Measurements from ENCODE around the gene MMD2.

The MMD2 gene

GRCh38 chr7:4873071-4873944 lies 85.7 kb downstream of the MMD2 start:
- no peaks in the 10 kb centered on the region for H3K4me1 ChIP-seq (ENCODE audit: control insufficient read depth, insufficient read depth, low read length)
- H3K9ac ChIP-seq (ENCODE audit: low read length): no peak overlapping the region
- no peak overlapping the region for H3K4me3 ChIP-seq (ENCODE audit: low read length)
- H3K27me3 ChIP-seq (ENCODE audit: control insufficient read depth, insufficient read depth, low read length): no peaks in the 10 kb centered on the region
- H3K36me3 ChIP-seq (ENCODE audit: control insufficient read depth, insufficient read depth, low read length): no peaks in the 10 kb centered on the region
- H3K9me3 ChIP-seq (ENCODE audit: control insufficient read depth, low read length): no peaks in the 10 kb centered on the region

GRCh38 chr7:4871930-4872675 lies 86.9 kb downstream of the MMD2 start:
- Histone ChIP-seq H3K9me3 (ENCODE audit: control insufficient read depth, low read length) (no peaks in the 10 kb centered on the region), H3K4me3 (ENCODE audit: low read length) (no peak overlapping the region), H3K27me3 (ENCODE audit: control insufficient read depth, insufficient read depth, low read length) (no peaks in the 10 kb centered on the region), H3K4me1 (ENCODE audit: control insufficient read depth, insufficient read depth, low read length) (no peaks in the 10 kb centered on the region), H3K9ac (ENCODE audit: low read length) (no peak overlapping the region), H3K36me3 (ENCODE audit: control insufficient read depth, insufficient read depth, low read length) (no peaks in the 10 kb centered on the region)

GRCh38 chr7:4871056-4871680 lies 87.8 kb downstream of the MMD2 start:
- H3K27me3 ChIP-seq (ENCODE audit: control insufficient read depth, insufficient read depth, low read length): no peaks in the 10 kb centered on the region
- H3K36me3 ChIP-seq (ENCODE audit: control insufficient read depth, insufficient read depth, low read length): no peaks in the 10 kb centered on the region
- H3K4me3 ChIP-seq (ENCODE audit: low read length): no peak overlapping the region
- no peaks in the 10 kb centered on the region for H3K4me1 ChIP-seq (ENCODE audit: control insufficient read depth, insufficient read depth, low read length)
- no peaks in the 10 kb centered on the region for H3K9me3 ChIP-seq (ENCODE audit: control insufficient read depth, low read length)
- no peak overlapping the region for H3K9ac ChIP-seq (ENCODE audit: low read length)

GRCh38 chr7:4868493-4868892 lies 90.5 kb downstream of the MMD2 start:
- no peak overlapping the region for H3K9ac ChIP-seq (ENCODE audit: low read length)
- H3K9me3 ChIP-seq (ENCODE audit: control insufficient read depth, low read length): no peaks in the 10 kb centered on the region
- no peaks in the 10 kb centered on the region for H3K27me3 ChIP-seq (ENCODE audit: control insufficient read depth, insufficient read depth, low read length)

GRCh38 chr7:4866528-4867496 lies 92.2 kb downstream of the MMD2 start:
- no peak overlapping the region for H3K4me3 ChIP-seq (ENCODE audit: low read length)
- peaks cover 5% of the 10 kb centered on the region for H3K27me3 ChIP-seq (ENCODE audit: control insufficient read depth, insufficient read depth, low read length)
- H3K36me3 ChIP-seq (ENCODE audit: control insufficient read depth, insufficient read depth, low read length): no peaks in the 10 kb centered on the region
- H3K9me3 ChIP-seq (ENCODE audit: control insufficient read depth, low read length): no peaks in the 10 kb centered on the region
- no peak overlapping the region for H3K9ac ChIP-seq (ENCODE audit: low read length)
- H3K4me1 ChIP-seq (ENCODE audit: control insufficient read depth, insufficient read depth, low read length): no peaks in the 10 kb centered on the region

More at GRCh38 chr7:4868493-4868892, 90.5 kb downstream of the MMD2 start:
- Histone ChIP-seq H3K4me1 (ENCODE audit: control insufficient read depth, insufficient read depth, low read length) (no peaks in the 10 kb centered on the region), H3K36me3 (ENCODE audit: control insufficient read depth, insufficient read depth, low read length) (no peaks in the 10 kb centered on the region), H3K4me3 (ENCODE audit: low read length) (no peak overlapping the region)

GRCh38 chr7:4862156-4862555 lies 96.8 kb downstream of the MMD2 start:
- H3K4me3 ChIP-seq (ENCODE audit: low read length): no peak overlapping the region
- no peaks in the 10 kb centered on the region for H3K36me3 ChIP-seq (ENCODE audit: control insufficient read depth, insufficient read depth, low read length)
- no peak overlapping the region for H3K9ac ChIP-seq (ENCODE audit: low read length)
- peaks cover 14% of the 10 kb centered on the region for H3K27me3 ChIP-seq (ENCODE audit: control insufficient read depth, insufficient read depth, low read length)
- H3K9me3 ChIP-seq (ENCODE audit: control insufficient read depth, low read length): no peaks in the 10 kb centered on the region
- H3K4me1 ChIP-seq (ENCODE audit: control insufficient read depth, insufficient read depth, low read length): no peaks in the 10 kb centered on the region

GRCh38 chr7:4861673-4862072 lies 97.3 kb downstream of the MMD2 start, which contains the start of gene PAPOLB:
PAPOLB (minus strand) TSS chr7:4862030; CDS start chr7:4861810, 220 bp downstream.
- no peak within 1 kb of the TSS for H3K9ac ChIP-seq (ENCODE audit: low read length)
- peaks cover 14% of the 10 kb centered on the region for H3K27me3 ChIP-seq (ENCODE audit: control insufficient read depth, insufficient read depth, low read length)
- no peak within 1 kb of the TSS for H3K4me3 ChIP-seq (ENCODE audit: low read length)
- H3K4me1 ChIP-seq (ENCODE audit: control insufficient read depth, insufficient read depth, low read length): no peaks in the 10 kb centered on the region
- no peaks in the 10 kb centered on the region for H3K36me3 ChIP-seq (ENCODE audit: control insufficient read depth, insufficient read depth, low read length)
- no peaks in the 10 kb centered on the region for H3K9me3 ChIP-seq (ENCODE audit: control insufficient read depth, low read length)

GRCh38 chr7:4861227-4861626 lies 97.8 kb downstream of the MMD2 start:
- no peak overlapping the region for H3K9ac ChIP-seq (ENCODE audit: low read length)
- H3K4me3 ChIP-seq (ENCODE audit: low read length): no peak overlapping the region
- H3K4me1 ChIP-seq (ENCODE audit: control insufficient read depth, insufficient read depth, low read length): no peaks in the 10 kb centered on the region
- H3K36me3 ChIP-seq (ENCODE audit: control insufficient read depth, insufficient read depth, low read length): no peaks in the 10 kb centered on the region
- H3K9me3 ChIP-seq (ENCODE audit: control insufficient read depth, low read length): no peaks in the 10 kb centered on the region
- H3K27me3 ChIP-seq (ENCODE audit: control insufficient read depth, insufficient read depth, low read length): peaks cover 14% of the 10 kb centered on the region

GRCh38 chr7:4857189-4857588 lies 101.8 kb downstream of the MMD2 start:
- no peaks in the 10 kb centered on the region for H3K4me1 ChIP-seq (ENCODE audit: control insufficient read depth, insufficient read depth, low read length)

GRCh38 chr7:4856336-4857057 lies 102.5 kb downstream of the MMD2 start:
- no peaks in the 10 kb centered on the region for H3K9me3 ChIP-seq (ENCODE audit: control insufficient read depth, low read length)
- peaks cover 6% of the 10 kb centered on the region for H3K27me3 ChIP-seq (ENCODE audit: control insufficient read depth, insufficient read depth, low read length)
- no peak overlapping the region for H3K4me3 ChIP-seq (ENCODE audit: low read length)
- no peak overlapping the region for H3K9ac ChIP-seq (ENCODE audit: low read length)
- no peaks in the 10 kb centered on the region for H3K4me1 ChIP-seq (ENCODE audit: control insufficient read depth, insufficient read depth, low read length)
- no peaks in the 10 kb centered on the region for H3K36me3 ChIP-seq (ENCODE audit: control insufficient read depth, insufficient read depth, low read length)

More at GRCh38 chr7:4857189-4857588, 101.8 kb downstream of the MMD2 start:
- Histone ChIP-seq H3K9ac (ENCODE audit: low read length) (no peak overlapping the region), H3K27me3 (ENCODE audit: control insufficient read depth, insufficient read depth, low read length) (peaks cover 13% of the 10 kb centered on the region), H3K4me3 (ENCODE audit: low read length) (no peak overlapping the region), H3K36me3 (ENCODE audit: control insufficient read depth, insufficient read depth, low read length) (no peaks in the 10 kb centered on the region), H3K9me3 (ENCODE audit: control insufficient read depth, low read length) (no peaks in the 10 kb centered on the region)
